Measurements from ENCODE around the gene CCDC157.
A peak's percentile ranks its signal among the peaks of the same experiment; 100 is the strongest.

The CCDC157 gene

DNA sequence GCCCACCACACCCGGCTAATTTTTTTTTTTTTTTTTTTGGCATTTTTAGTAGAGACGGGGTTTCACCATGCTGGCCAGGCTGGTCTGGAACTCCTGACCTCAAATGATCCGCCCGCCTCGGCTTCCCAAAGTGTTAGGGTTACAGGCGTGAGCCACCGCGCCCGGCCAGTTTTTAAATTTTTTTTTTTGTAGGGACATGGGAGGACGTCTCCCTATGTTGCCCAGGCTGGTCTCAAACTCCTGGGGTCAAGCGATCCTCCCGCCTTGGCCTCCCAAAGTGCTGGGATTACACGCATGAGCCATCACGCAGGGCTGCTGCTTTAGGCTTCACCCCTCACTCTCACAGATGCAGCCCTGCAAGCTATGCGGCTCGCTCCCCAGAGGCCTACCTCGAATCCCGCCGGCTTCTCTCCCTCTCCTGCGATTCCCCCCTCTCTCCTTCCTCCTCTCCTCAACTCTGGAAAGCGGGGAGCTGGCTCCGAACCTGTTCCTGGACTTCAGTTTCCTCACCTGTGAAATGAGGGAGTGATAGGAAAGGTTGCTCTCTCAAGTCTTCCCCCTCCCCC, 926 bp downstream of the CCDC157 start:
- DNase-seq: no peak

DNA sequence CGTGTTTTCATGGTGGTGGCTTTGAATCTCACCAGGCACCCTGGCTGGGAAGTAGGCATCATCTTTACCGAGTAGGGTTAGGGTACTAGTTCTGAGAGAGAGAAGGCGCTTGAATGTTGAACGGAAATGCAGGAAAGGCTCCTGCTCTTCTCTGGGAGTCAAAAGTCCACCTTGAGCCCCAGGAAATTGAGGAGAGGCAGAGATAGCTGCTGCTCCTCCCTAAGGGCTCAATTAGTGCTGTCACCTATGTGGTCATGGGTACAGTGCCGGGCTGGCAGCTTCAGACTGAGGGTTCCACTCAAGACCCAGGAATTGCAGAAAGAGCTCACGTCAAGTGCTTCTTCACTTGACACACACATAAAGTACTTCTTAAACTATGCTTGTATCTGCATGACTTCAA, 1.7 kb downstream of the CCDC157 start:
- no peak for DNase-seq

DNA sequence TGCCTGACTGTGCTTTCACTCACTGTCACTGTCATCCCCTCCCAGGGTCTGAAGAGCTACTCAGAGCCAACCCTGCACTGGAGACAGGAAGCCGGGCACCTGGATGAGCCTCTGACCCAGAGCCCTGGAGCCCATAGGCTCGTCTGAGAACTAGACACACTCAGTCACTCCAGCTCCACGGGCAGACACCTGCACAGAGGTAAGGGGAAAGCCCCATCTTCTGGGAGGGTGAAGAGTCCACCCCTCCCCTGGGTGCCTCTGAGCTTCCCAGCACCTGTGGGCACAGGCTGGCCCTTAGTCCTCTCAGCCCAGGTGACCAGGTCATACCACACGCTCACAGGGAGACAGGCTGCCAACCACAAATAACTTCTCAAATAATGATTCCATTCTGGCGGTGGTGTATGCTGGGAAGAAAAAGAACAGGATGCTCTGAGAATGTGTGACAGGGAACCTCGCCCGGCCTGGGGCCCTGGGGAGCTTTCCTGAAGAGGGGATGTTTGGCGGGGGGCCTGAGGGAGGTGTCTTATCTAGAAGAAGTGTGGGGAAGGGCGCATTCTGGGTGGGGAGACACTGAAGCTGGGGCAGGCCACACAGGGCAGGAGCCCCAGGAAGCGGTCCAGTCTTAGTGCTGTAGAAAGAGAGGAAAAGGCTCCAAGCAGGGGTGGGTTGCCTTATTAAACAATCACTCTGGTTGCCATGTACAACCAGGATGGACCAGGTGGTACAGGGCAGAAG, 5.3 kb downstream of the CCDC157 start:
- DNase-seq: no peak

- DNase-seq: no peak
These were observed 6.0 kb downstream of the CCDC157 start for GRCh38 chr22:30362651-30363281.

DNA sequence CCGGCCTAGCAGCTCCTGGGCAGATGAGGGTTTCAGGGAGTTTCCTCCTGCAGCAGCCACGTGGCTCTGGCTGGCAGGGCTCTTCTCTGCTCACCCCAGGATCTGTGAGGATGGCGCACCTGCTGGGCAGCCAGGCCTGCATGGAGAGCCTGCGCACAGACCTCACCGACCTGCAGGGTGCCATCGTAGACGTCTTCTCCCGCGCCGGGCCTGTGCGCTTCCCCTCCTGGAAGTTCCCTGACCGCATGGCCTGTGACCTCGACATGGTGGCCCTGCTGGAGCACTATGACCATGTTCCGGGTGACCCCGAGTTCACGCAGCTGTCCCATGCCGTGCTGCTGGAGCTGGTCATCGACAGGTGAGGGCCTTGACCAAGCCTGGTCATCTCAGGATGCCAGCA, 9.1 kb downstream of the CCDC157 start:
- DNase-seq: no peak

DNA sequence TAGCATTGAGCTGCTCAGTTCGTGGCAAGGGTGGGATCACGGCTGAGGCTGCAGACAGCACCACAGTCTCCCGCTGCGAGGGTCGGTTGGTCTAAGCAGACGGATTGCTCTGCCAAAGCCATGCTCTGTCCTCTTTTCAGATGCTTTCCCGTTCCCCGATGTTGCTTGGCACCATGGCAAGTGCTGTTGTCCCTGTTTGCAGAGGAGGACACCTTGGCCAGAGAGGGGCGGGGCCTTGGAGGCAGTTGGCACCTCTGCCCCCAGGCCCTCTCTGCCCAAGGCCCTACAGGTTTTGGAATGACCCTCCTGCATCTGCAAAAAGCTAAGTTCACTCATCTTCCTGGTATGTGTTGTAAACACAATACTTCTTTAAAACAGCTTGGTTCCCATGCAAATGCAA, 11.6 kb downstream of the CCDC157 start:
- DNase-seq: no peak

DNA sequence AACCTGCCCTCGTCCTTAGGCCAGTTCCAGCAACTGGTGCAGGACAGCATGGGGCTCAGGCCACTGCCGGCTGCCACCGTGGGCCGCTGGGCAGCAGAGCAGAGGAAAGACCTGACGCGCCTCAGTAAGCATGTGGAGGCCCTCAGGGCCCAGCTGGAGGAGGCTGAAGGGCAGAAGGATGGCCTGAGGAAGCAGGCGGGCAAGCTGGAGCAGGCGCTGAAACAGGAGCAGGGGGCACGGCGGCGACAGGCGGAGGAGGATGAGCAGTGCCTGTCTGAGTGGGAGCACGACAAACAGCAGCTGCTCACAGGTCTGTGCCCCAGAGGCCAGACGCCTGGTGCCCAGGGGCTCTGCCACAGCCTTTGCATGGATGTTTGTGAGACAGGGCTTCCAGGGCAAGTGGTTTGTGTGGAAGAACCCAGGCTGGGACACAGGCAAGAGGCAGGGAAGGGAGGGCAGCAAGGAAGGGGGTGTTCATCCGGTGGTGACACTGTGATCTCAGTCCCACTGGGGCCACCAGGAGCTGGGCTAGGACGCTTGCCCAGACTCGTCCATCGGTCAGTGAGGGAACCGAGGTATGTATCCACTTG, 13.9 kb downstream of the CCDC157 start:
- DNase-seq: no peak

DNA sequence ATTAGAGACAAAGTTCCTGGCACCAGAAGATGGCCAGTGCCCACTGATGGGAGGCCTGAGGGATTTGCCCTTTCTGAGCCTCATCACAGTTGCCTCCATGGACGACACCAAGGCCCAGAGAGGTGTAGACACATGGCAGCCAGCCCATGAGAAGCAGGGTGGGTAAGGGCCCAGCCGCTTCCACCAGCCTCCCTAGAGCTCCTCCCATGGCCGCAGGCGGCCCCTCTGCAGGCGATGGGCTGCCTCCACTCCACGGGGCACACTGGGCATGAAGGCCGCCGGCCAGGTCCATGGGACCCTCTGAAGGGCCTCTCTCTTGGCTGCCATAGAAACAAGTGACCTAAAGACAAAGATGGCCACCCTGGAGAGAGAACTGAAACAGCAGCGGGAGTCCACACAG, 14.5 kb downstream of the CCDC157 start:
- DNase-seq: no peak

GRCh38 chr22:30371981-30372380, 15.2 kb downstream of the CCDC157 start:
- no peak for DNase-seq

- DNase-seq: no peak
These were observed 16.1 kb downstream of the CCDC157 start for GRCh38 chr22:30372915-30373314.

GRCh38 chr22:30373331-30374325, 16.8 kb downstream of the CCDC157 start:
- DNase-seq: no peak

DNA sequence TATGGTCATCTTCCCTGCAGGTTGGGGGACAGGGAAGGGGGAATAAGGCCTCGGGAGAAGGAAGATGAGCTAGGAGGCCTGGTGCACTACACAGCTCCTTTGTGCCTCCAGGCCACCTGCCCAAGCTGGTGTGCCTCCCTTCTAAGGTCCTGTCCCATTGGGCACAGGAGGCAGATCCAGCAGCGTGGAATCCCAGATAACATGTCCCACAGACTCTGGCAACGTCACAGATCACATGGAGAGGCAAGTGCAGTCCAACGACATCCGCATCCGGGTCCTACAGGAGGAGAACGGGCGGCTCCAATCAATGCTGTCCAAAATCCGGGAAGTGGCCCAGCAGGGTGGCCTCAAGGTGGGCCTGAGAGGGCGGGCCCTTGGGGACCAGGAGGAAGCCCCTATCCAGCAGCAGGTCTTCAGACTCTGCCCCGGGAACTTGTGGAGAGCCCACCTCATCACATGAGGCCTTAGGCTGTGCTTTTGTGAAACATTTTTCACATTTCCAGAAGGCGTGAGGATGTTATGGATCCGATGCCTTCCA, 18.6 kb downstream of the CCDC157 start:
- no peak for DNase-seq

DNA sequence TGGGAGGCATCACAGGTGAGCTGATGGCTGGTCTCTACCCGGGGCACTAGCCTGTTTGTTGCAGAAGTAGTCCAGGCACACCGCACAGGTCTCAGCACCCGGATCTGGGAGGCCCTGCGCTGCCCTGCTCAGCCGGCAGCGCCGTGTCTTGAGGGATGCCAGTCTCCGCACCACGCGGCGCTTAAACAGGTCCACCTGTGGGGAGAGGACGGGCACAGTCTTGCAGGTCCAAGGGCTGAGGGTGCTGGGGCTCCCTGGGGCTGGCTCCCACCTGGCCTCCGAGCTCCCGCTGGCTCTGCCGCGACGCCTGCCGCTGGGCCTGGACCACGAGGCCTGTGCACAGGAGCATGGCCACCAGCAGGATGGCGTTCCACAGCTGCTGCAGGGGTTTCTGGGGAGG, 23.2 kb downstream of the CCDC157 start:
- DNase-seq: no peak

DNA sequence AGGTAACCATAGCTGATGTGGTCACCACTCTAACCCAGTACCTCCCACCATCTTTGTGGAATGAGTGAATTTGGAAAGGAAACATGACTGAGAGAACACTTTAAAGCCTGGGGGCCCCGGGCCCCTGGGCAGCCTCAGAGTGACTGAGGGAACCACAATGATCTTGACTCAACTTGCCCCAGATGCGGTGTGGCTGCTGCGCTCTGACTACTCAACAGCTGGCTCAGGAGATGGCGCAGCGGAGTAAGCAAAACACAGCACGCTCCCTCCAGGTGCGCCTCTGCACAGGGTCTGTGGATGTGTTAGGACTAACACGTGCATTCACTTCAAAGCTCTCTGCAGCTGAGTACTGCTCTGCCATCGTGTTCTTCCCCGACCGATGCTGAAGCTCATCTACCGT, 24.5 kb downstream of the CCDC157 start:
- no peak for DNase-seq

- no peak for DNase-seq
These were observed 25.5 kb downstream of the CCDC157 start for GRCh38 chr22:30382340-30382739.

DNA sequence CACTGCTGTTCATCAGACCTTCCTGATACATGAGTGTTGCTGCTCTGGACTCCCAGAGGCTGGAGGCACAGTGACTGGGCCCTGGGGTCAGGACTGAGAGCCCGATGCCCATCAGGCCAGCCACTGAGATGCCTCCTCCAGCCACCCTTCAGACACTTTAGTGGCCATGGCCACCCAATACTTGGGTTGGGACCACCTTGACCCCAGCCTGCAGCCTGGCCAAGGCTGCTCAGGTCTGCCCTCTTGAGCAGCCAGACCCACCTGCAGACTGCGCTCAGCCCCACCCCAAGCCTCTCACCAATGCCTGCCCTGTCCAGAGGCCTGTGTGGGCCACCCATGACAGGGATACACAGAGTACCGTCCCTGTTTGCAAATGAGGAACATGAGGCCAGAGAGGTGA, 26.3 kb downstream of the CCDC157 start:
- no peak for DNase-seq

- no peak for DNase-seq
These were observed 29.1 kb downstream of the CCDC157 start for GRCh38 chr22:30385942-30386341.

DNA sequence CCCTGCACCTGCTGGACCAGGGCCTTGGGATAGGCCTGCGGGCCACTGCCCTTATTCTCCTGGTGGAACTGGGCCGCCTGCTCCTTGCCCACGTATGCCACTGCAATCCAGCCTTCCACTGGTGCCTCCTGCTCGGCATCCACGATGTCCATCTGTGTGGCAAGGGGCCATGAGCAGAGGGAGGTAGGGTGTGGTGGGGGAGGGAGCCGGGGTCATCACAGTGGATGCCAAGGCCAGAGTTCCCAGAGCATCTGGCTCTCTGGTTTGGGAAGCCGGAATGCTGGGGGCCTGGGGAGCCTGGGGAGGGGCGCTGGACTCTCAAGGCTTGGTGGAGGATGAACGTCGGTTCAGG, 29.8 kb downstream of the CCDC157 start:
- DNase-seq: no peak

- peak; percentile 81 for DNase-seq
These were observed 30.4 kb downstream of the CCDC157 start, which contains the start of gene RNF215 for GRCh38 chr22:30386960-30387827. RNF215 (minus strand) TSS chr22:30387411; CDS start chr22:30387313, 98 bp downstream.

- DNase-seq: peak; percentile 76
These were observed 34.3 kb downstream of the CCDC157 start for GRCh38 chr22:30390974-30391691.
